Mucosa of stomach (tissue), 1 donor: Measurements from ENCODE around the gene ACAN.

Experiments used
- H3K27me3 ChIP-seq: one replicate; pipeline ENCODE4 v1.7.0; 2013; ENCODE audit warnings: mild to moderate bottlenecking, low read length; ENCODE audit not compliant: control insufficient read depth, insufficient read depth
- H3K36me3 ChIP-seq: one replicate; pipeline ENCODE4 v1.7.0; 2013; ENCODE audit warnings: low read length; ENCODE audit not compliant: control insufficient read depth, insufficient read depth
- H3K4me1 ChIP-seq: one replicate; pipeline ENCODE4 v1.7.0; 2013; ENCODE audit warnings: mild to moderate bottlenecking, low read length; ENCODE audit not compliant: control insufficient read depth, insufficient read depth
- H3K4me3 ChIP-seq: one replicate; pipeline ENCODE4 v1.7.0; 2013; ENCODE audit warnings: low read length
- H3K9ac ChIP-seq: one replicate; pipeline ENCODE4 v1.7.0; 2013; ENCODE audit warnings: mild to moderate bottlenecking, low read length, moderate library complexity
- H3K9me3 ChIP-seq: one replicate; pipeline ENCODE4 v1.7.0; 2013; ENCODE audit warnings: mild to moderate bottlenecking, low read length, moderate library complexity; ENCODE audit not compliant: control insufficient read depth
- donor health status: Pancreatic carcinoma.

ACAN gene

DNA sequence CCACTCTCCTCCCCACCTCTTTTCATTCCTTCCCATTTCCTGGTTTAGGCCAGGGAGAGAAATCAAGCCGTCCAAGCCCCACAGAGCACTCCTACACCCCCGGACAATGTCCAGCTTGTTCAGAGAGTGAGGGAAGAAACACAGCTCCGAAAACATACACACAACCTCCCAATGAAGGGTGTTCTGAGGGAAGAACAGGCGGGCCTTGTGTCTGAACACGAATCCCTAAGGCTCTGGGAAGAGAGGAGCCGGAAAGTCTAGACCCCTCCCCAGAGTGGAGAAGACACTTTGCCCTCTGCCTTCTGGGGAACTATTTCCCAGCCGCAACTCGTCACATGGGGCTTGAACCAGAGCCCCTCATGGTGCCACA is 30.5 kb downstream of the ACAN start:
- H3K27me3 ChIP-seq = no peaks in the 10 kb centered on the region
- H3K36me3 ChIP-seq = no peaks in the 10 kb centered on the region
- no peaks in the 10 kb centered on the region for H3K9me3 ChIP-seq
- no peak overlapping the region for H3K4me3 ChIP-seq
- no peak overlapping the region for H3K9ac ChIP-seq
- no peaks in the 10 kb centered on the region for H3K4me1 ChIP-seq

DNA sequence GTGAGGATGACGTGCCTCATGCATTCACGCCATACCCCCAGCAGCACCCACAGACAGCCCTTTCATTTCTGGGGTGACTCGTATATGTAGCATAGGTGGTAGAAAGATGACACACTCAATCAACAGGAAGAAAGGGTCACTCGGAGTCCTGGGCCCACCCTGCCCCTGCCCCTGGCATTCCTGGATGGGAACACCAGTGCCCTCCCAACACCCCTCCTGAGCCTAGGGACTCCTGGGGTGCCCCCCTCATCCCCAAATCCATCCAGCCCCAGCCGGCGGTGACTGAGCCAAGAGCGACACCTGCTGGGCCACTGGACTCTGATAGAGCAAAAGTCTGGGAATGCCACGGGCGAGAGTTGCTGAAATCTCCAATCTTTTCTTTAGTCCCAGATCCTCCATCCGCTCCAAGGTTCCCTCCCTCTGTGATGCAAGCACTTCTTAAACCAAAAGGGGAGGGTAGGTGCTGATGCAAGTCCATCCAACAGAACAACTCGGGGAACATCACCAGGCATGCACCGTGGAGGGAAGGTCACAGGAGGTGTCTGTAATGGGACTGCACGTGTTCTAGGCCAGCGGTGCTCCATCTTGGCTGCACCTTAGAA is 31.1 kb downstream of the ACAN start:
- no peak overlapping the region for H3K4me3 ChIP-seq
- no peaks in the 10 kb centered on the region for H3K4me1 ChIP-seq
- no peak overlapping the region for H3K9ac ChIP-seq
- no peaks in the 10 kb centered on the region for H3K27me3 ChIP-seq
- H3K36me3 ChIP-seq = no peaks in the 10 kb centered on the region
- H3K9me3 ChIP-seq = no peaks in the 10 kb centered on the region

DNA sequence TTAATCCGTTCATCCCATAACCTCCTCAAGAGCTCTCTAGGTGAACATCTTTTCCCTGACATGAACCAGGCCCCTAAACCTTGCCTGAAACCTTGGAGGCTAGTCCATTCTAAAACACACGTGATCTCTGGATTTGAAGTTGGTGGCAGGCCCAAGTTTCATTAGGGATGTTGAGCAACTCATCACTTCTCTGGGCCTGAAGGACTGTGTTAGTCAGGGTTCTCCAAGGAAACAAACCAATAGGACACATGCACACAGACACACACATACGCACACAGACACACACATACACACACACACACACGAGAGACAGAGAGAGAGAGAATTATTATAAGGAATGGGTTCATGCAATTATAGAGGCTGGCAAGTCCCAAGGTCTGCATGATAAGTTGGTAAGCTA is 31.9 kb downstream of the ACAN start:
- no peak overlapping the region for H3K9ac ChIP-seq
- H3K9me3 ChIP-seq = no peaks in the 10 kb centered on the region
- no peak overlapping the region for H3K4me3 ChIP-seq
- no peaks in the 10 kb centered on the region for H3K36me3 ChIP-seq
- H3K27me3 ChIP-seq = no peaks in the 10 kb centered on the region
- no peaks in the 10 kb centered on the region for H3K4me1 ChIP-seq

DNA sequence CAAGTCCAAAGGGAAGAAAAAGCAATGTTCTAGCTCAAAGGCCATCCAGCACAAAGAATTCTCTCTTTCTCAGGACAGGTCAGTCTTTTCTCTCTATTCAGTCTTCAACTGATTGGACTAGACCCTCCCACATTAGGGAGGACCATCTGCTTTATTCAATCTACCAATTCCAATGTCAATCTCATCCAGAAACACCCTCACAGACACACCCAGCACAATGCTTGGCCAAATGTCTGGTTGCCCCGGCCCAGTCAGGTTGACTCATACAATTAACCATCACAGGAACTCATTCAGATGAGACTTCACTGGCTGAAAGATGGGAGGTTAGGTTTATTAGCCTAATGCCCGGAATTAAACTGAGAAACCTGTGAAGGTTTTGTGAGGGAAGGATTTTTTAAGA is 32.4 kb downstream of the ACAN start:
- Histone ChIP-seq H3K4me1 (no peaks in the 10 kb centered on the region), H3K9me3 (no peaks in the 10 kb centered on the region), H3K4me3 (no peak overlapping the region), H3K36me3 (no peaks in the 10 kb centered on the region), H3K9ac (no peak overlapping the region), H3K27me3 (no peaks in the 10 kb centered on the region)

DNA sequence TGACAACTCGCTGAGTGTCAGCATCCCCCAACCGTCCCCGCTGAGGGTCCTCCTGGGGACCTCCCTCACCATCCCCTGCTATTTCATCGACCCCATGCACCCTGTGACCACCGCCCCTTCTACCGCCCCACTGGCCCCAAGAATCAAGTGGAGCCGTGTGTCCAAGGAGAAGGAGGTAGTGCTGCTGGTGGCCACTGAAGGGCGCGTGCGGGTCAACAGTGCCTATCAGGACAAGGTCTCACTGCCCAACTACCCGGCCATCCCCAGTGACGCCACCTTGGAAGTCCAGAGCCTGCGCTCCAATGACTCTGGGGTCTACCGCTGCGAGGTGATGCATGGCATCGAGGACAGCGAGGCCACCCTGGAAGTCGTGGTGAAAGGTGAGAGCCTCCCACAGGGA is 35.4 kb downstream of the ACAN start:
- Histone ChIP-seq H3K9ac (no peak overlapping the region), H3K36me3 (no peaks in the 10 kb centered on the region), H3K27me3 (no peaks in the 10 kb centered on the region), H3K9me3 (no peaks in the 10 kb centered on the region), H3K4me1 (no peaks in the 10 kb centered on the region), H3K4me3 (no peak overlapping the region)

DNA sequence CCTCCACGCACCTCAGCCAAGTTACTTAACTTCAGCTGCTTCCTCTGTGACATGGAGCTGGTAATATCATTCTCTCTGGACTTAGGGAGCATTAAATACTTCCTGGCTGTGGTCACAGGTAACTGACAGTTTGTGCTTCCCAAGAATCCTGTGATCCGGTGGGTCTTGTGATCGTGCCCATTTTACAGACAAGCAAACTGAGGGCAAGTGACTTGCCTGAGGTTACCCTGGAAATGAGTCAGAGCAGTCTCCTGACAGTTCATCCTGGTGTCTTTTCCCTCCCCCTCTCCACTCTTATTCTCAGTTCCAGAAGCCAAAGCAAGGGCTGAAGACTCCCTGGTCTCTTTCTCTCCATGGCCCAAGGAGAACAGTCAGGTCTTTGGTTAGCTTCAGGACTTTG is 35.9 kb downstream of the ACAN start:
- H3K36me3 ChIP-seq = no peaks in the 10 kb centered on the region
- no peak overlapping the region for H3K4me3 ChIP-seq
- H3K9ac ChIP-seq = no peak overlapping the region
- no peaks in the 10 kb centered on the region for H3K4me1 ChIP-seq
- no peaks in the 10 kb centered on the region for H3K9me3 ChIP-seq
- no peaks in the 10 kb centered on the region for H3K27me3 ChIP-seq

DNA sequence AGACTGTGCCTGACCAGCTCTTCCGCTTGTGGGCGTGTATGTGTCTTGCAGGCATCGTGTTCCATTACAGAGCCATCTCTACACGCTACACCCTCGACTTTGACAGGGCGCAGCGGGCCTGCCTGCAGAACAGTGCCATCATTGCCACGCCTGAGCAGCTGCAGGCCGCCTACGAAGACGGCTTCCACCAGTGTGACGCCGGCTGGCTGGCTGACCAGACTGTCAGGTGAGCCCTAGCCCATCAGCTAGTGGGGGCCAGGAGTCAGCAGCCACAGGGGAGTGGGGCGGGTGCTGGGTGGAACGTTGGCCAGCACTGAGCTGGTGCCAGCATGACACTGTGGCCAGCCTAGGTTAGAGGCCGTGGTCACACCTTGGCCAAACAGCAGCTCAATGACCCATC is 36.7 kb downstream of the ACAN start:
- Histone ChIP-seq H3K9ac (no peak overlapping the region), H3K9me3 (no peaks in the 10 kb centered on the region), H3K4me3 (no peak overlapping the region), H3K4me1 (no peaks in the 10 kb centered on the region), H3K36me3 (no peaks in the 10 kb centered on the region), H3K27me3 (no peaks in the 10 kb centered on the region)

DNA sequence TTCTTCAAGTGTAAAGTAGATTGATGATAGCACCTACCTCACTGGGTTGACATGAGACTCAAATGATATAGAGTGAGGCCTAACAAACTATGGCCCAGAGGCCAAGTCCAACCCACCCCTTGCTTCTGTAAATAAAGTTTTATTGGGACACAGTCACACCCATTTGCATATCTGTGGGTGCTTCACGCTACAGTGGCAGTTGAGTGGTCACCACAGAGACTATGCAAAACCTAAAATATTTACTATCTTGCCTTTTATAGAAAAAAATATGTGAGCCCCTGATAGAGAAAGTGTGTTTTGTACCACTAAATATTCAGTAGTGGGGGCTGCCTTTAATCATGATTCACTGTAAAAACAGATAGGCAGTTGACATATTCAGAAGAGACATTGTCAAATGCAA is 38.0 kb downstream of the ACAN start:
- Histone ChIP-seq H3K36me3 (no peaks in the 10 kb centered on the region), H3K4me3 (no peak overlapping the region), H3K9me3 (no peaks in the 10 kb centered on the region), H3K9ac (no peak overlapping the region), H3K4me1 (no peaks in the 10 kb centered on the region), H3K27me3 (no peaks in the 10 kb centered on the region)

DNA sequence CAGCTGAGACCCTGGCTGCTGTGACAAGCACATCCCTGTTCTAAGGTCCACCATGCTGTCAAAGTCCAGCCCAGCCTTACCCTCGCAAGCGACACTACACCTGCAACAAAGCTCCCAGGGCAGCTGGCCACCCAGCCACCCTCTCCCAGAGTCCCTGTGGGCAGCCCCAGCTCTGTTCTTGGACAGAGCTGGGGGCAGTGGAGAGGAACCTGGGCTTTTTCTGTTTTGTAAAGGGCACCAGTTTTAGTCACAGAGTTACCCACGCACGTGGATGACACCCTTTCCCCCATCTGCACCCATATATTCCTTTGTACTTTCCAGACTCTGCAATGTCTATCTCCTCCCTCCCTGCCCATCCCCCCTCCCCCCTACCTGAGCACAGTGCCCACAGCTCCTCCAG is 38.9 kb downstream of the ACAN start:
- H3K9ac ChIP-seq = no peak overlapping the region
- H3K36me3 ChIP-seq = no peaks in the 10 kb centered on the region
- H3K4me1 ChIP-seq = no peaks in the 10 kb centered on the region
- no peaks in the 10 kb centered on the region for H3K27me3 ChIP-seq
- H3K9me3 ChIP-seq = no peaks in the 10 kb centered on the region
- no peak overlapping the region for H3K4me3 ChIP-seq

DNA sequence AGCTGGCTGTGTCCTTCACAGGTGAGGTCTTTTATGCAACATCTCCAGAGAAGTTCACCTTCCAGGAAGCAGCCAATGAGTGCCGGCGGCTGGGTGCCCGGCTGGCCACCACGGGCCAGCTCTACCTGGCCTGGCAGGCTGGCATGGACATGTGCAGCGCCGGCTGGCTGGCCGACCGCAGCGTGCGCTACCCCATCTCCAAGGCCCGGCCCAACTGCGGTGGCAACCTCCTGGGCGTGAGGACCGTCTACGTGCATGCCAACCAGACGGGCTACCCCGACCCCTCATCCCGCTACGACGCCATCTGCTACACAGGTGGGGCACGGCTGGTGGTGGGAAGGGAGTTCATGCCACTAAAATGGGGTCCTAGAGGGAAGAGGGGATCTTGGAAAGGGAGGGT is 40.1 kb downstream of the ACAN start:
- H3K9me3 ChIP-seq = no peaks in the 10 kb centered on the region
- no peaks in the 10 kb centered on the region for H3K27me3 ChIP-seq
- H3K4me3 ChIP-seq = no peak overlapping the region
- no peak overlapping the region for H3K9ac ChIP-seq
- H3K4me1 ChIP-seq = no peaks in the 10 kb centered on the region
- H3K36me3 ChIP-seq = no peaks in the 10 kb centered on the region

DNA sequence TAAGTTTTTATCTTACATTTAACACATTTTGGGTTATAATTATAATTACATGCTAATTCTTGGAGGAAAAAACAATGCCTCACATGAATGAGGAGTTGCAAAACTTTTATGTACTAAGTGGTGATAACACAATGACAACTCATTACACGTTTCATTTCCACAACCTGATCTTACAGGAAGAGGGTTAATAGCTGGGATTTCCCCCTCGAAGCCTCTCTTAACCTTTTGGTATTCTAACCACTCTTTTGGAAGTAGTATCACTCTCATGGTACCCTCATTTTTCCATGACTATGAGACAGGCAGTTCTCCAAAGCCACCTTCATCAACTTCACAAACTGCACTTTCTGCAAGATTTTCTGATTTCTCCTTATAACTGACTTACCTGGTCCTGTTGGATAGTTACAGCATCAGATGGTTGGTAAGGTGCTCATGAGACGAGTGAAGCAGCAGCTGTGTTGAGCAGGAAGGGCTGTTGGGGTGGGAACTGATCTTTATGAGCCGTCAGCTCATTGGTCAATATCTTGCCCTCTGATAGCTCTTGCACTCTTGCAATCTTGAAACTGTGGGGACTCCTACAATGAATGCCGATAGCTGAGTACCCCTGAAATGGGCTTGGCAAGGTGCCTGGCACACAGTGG is 41.6 kb downstream of the ACAN start:
- Histone ChIP-seq H3K36me3 (no peaks in the 10 kb centered on the region), H3K9ac (no peak overlapping the region), H3K4me1 (no peaks in the 10 kb centered on the region), H3K9me3 (no peaks in the 10 kb centered on the region), H3K4me3 (no peak overlapping the region), H3K27me3 (no peaks in the 10 kb centered on the region)

DNA sequence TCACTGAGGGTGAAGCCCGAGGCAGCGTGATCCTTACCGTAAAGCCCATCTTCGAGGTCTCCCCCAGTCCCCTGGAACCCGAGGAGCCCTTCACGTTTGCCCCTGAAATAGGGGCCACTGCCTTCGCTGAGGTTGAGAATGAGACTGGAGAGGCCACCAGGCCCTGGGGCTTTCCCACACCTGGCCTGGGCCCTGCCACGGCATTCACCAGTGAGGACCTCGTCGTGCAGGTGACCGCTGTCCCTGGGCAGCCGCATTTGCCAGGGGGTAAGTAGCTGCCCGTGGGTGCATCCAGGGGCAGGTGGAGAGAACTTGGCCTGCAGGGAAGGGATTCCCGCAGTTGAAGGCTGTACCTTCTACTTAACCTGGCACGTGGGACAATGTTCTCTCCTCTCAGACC is 42.4 kb downstream of the ACAN start:
- no peaks in the 10 kb centered on the region for H3K9me3 ChIP-seq
- H3K27me3 ChIP-seq = no peaks in the 10 kb centered on the region
- H3K4me3 ChIP-seq = no peak overlapping the region
- no peak overlapping the region for H3K9ac ChIP-seq
- H3K36me3 ChIP-seq = no peaks in the 10 kb centered on the region
- no peaks in the 10 kb centered on the region for H3K4me1 ChIP-seq

DNA sequence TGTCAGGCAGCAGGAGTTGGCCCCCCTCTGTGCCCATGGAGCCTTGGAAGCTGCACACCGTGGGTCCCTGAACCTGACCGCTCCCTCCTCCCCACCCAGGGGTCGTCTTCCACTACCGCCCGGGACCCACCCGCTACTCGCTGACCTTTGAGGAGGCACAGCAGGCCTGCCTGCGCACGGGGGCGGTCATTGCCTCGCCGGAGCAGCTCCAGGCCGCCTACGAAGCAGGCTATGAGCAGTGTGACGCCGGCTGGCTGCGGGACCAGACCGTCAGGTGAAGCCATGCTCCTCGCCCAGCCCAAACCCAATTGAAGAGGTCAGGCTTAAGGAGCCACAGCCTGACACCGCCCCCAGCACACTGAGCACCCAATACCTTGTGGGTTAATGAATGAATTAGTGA is 43.9 kb downstream of the ACAN start:
- no peaks in the 10 kb centered on the region for H3K9me3 ChIP-seq
- no peak overlapping the region for H3K9ac ChIP-seq
- no peaks in the 10 kb centered on the region for H3K36me3 ChIP-seq
- no peak overlapping the region for H3K4me3 ChIP-seq
- H3K27me3 ChIP-seq = no peaks in the 10 kb centered on the region
- no peaks in the 10 kb centered on the region for H3K4me1 ChIP-seq
